ENCODE data around the gene SEMA5A.

SEMA5A gene

DNA sequence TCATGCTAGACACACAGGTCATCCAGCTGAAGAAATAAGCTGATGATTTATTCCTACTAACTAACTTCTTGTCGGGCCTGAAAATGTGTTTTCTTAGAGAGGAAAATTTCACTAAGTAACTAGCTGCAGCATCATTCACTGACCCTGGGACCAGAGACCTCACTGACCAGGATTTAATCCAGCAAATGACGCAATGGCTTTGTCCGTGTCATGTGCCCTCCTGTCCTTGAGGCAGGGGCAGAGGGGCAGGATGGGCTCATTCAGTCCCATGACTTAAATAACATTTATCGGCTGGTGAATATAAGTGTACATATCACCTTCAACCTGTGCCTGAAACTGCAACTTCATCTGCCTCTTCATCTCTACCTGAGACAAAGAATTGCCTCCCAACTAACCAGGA lies 154.8 kb downstream of the SEMA5A start:
- DNase-seq (ENCODE audit: low spot score in 2 of 2) = no peak
- in situ Hi-C loops (cut with MboI; ENCODE audit: low sequenced_read_pairs) = no loop called here
- H3K27me3 ChIP-seq (ENCODE audit: low read depth) = no peaks in the 10 kb centered on the region
- no peak overlapping the region for H3K4me3 ChIP-seq
- no peaks in the 10 kb centered on the region for H3K9me3 ChIP-seq
- no peaks in the 10 kb centered on the region for H3K36me3 ChIP-seq (replicated peaks)
- no peaks in the 10 kb centered on the region for H3K4me1 ChIP-seq

DNA sequence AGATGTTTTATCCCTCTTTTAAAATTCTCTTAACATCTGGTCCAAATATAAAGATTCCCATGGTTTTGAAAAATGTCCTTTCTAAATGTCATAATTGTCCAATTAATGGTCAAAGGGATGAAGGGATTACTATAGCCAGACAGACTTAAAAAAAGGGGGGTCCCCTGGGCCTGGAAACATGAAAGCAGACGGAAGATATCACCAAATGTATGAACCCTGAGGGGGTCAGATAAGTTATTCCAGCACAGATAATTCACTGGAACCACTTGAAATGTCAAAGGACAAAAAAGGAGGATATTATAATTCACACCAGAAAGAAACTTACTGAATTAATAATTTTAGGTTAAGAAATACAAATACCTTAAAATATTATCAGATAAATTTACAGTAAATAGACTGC lies 155.8 kb downstream of the SEMA5A start:
- no peaks in the 10 kb centered on the region for H3K9me3 ChIP-seq
- no peak overlapping the region for H3K4me3 ChIP-seq
- no peaks in the 10 kb centered on the region for H3K36me3 ChIP-seq (replicated peaks)
- H3K27me3 ChIP-seq (ENCODE audit: low read depth) = no peaks in the 10 kb centered on the region
- H3K4me1 ChIP-seq = no peaks in the 10 kb centered on the region
- in situ Hi-C loops (cut with MboI; ENCODE audit: low sequenced_read_pairs) = no loop called here
- no peak for DNase-seq (ENCODE audit: low spot score in 2 of 2)

GRCh38 chr5:9388941-9389674 lies 156.8 kb downstream of the SEMA5A start:
- DNase-seq (ENCODE audit: low spot score in 2 of 2) = no peak
- Histone ChIP-seq H3K4me3 (no peak overlapping the region), H3K36me3 (replicated peaks) (no peaks in the 10 kb centered on the region), H3K9me3 (no peaks in the 10 kb centered on the region), H3K4me1 (no peaks in the 10 kb centered on the region), H3K27me3 (ENCODE audit: low read depth) (no peaks in the 10 kb centered on the region)
- in situ Hi-C loops (cut with MboI; ENCODE audit: low sequenced_read_pairs) = no loop called here

GRCh38 chr5:9387879-9388278 lies 158.0 kb downstream of the SEMA5A start:
- in situ Hi-C loops (cut with MboI; ENCODE audit: low sequenced_read_pairs) = no loop called here
- no peaks in the 10 kb centered on the region for H3K27me3 ChIP-seq (ENCODE audit: low read depth)
- DNase-seq (ENCODE audit: low spot score in 2 of 2) = no peak
- H3K9me3 ChIP-seq = no peaks in the 10 kb centered on the region
- H3K4me1 ChIP-seq = no peaks in the 10 kb centered on the region
- no peak overlapping the region for H3K4me3 ChIP-seq
- no peaks in the 10 kb centered on the region for H3K36me3 ChIP-seq (replicated peaks)

GRCh38 chr5:9386945-9387344 lies 158.9 kb downstream of the SEMA5A start:
- Histone ChIP-seq H3K27me3 (ENCODE audit: low read depth) (no peaks in the 10 kb centered on the region), H3K4me1 (no peaks in the 10 kb centered on the region), H3K9me3 (no peaks in the 10 kb centered on the region), H3K36me3 (replicated peaks) (no peaks in the 10 kb centered on the region), H3K4me3 (no peak overlapping the region)
- in situ Hi-C loops (cut with MboI; ENCODE audit: low sequenced_read_pairs) = no loop called here
- DNase-seq (ENCODE audit: low spot score in 2 of 2) = no peak

DNA sequence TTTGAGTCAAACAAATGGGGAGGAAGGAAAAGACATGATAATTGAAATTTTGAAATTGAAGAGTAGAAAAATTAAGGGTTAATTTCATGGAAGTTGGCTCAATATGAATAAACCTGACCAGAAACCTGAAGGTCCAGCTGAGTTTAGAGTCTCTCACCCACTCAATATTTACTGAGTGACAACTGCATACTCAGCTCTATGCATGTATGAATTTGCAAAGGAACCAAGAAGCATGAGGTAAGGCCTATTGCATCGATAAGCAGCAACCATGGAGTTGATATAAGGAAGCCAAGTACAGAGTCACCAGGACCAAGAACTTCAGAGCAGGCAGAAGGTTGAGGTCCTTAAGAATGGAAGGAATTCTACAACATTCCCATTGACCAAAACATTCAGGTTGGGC lies 163.4 kb downstream of the SEMA5A start:
- no peak for DNase-seq (ENCODE audit: low spot score in 2 of 2)
- no peaks in the 10 kb centered on the region for H3K9me3 ChIP-seq
- H3K27me3 ChIP-seq (ENCODE audit: low read depth) = no peaks in the 10 kb centered on the region
- in situ Hi-C loops (cut with MboI; ENCODE audit: low sequenced_read_pairs) = no loop called here
- H3K4me1 ChIP-seq = no peaks in the 10 kb centered on the region
- no peaks in the 10 kb centered on the region for H3K36me3 ChIP-seq (replicated peaks)
- H3K4me3 ChIP-seq = no peak overlapping the region

DNA sequence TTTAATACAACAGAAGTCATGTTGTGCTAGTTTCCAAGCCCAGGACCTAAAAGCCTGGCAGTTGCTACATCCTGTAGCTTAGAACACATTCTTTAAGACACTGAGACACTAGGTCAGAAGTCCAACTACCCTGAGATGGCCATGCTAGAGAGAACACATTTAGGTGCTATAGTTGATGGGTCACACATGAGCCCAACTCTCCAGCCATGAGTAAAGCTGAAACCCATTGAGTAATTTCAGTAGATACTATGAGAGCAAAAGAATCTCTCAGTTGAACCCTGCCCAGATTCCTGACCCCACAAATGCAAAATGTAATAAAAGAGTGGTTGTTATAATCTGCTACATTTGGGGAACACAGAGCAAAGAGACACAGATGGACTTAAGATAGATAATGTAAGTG lies 164.4 kb downstream of the SEMA5A start:
- in situ Hi-C loops (cut with MboI; ENCODE audit: low sequenced_read_pairs) = no loop called here
- Histone ChIP-seq H3K36me3 (replicated peaks) (no peaks in the 10 kb centered on the region), H3K27me3 (ENCODE audit: low read depth) (no peaks in the 10 kb centered on the region), H3K9me3 (no peaks in the 10 kb centered on the region), H3K4me3 (no peak overlapping the region), H3K4me1 (no peaks in the 10 kb centered on the region)
- no peak for DNase-seq (ENCODE audit: low spot score in 2 of 2)

DNA sequence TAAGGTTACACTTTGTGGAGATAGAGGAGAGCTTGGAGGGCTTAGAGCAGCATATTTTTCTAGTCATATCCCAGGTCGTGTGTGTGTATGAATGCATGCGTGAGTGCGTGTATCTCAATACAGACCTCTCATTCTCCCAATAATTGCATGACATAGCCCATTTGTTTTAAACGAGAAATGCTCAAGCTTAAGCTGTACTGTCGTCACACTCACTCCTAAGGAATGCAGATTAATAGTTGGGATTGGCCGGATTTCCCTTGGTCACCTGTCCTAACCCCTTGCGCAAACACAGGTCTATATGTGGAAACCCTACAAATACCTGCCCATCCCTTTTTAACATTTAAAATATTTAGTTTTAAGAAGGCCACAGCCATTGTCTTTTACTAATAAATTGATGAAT lies 165.8 kb downstream of the SEMA5A start:
- H3K4me1 ChIP-seq = no peaks in the 10 kb centered on the region
- in situ Hi-C loops (cut with MboI; ENCODE audit: low sequenced_read_pairs) = no loop called here
- DNase-seq (ENCODE audit: low spot score in 2 of 2) = no peak

DNA sequence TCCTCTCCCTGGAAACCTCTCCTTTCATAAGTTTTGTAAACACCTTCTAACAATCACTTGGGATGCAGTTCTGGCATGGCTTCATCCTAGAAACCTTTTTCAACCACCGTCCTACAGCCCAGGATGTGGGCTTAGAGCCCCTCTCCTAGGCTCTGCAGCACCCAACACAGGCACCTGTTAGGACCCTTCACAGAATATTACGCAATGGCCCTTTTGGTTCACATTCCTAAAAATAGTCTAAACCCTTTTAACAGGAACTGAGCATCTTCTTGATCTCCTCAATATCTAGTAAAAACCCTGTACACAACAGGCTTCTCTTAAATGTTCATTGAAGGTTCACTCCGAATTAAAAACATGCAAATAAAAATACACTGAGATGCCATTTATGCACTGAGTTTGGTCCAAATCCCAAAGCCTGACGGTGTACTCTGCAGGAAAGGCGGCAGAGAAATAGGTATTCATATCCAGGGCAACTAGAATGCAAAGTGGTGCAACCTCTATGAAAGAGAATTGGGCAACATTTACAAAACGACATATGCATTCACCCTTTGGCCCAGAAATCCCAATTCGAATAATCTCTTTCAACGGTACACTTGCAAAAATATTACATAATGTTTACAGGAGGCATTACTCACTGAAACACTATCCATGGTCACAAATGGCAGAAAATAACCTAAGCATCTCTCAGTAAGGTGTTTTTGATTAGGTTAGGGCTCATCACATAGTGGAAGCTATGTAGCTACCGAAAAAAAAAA lies 169.3 kb downstream of the SEMA5A start:
- H3K4me1 ChIP-seq = no peaks in the 10 kb centered on the region
- no peaks in the 10 kb centered on the region for H3K27me3 ChIP-seq (ENCODE audit: low read depth)
- H3K36me3 ChIP-seq (replicated peaks) = no peaks in the 10 kb centered on the region
- DNase-seq (ENCODE audit: low spot score in 2 of 2) = no peak
- H3K9me3 ChIP-seq = no peaks in the 10 kb centered on the region
- H3K4me3 ChIP-seq = no peak overlapping the region
- in situ Hi-C loops (cut with MboI; ENCODE audit: low sequenced_read_pairs) = no loop called here

More for the DNA sequence above, 165.8 kb downstream of the SEMA5A start:
- no peaks in the 10 kb centered on the region for H3K9me3 ChIP-seq
- no peaks in the 10 kb centered on the region for H3K27me3 ChIP-seq (ENCODE audit: low read depth)
- H3K36me3 ChIP-seq (replicated peaks) = no peaks in the 10 kb centered on the region
- H3K4me3 ChIP-seq = no peak overlapping the region

GRCh38 chr5:9375756-9376155 lies 170.1 kb downstream of the SEMA5A start:
- no peaks in the 10 kb centered on the region for H3K4me1 ChIP-seq
- no peaks in the 10 kb centered on the region for H3K27me3 ChIP-seq (ENCODE audit: low read depth)
- H3K36me3 ChIP-seq (replicated peaks) = no peaks in the 10 kb centered on the region
- in situ Hi-C loops (cut with MboI; ENCODE audit: low sequenced_read_pairs) = no loop called here
- H3K9me3 ChIP-seq = no peaks in the 10 kb centered on the region
- no peak overlapping the region for H3K4me3 ChIP-seq
- DNase-seq (ENCODE audit: low spot score in 2 of 2) = no peak

DNA sequence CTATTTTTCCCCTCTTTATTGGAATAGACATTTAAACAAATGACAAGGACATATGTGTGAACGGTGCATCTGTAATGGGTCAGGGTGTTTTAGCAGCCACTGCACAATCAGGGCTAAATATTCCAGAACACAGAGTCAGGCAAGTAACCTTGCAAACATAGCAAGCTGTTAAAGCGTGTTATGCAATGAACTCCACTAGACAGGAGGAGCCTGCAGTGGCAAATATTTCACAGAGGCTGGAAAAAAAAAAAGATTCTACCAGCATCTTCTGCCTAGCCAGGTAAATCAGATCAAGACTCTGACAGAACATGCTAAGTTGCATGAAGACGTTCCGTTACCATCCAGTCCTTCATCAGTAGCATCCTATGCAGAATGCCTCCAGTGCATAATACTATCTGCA lies 171.8 kb downstream of the SEMA5A start:
- Histone ChIP-seq H3K9me3 (no peaks in the 10 kb centered on the region), H3K4me3 (no peak overlapping the region), H3K4me1 (no peaks in the 10 kb centered on the region), H3K27me3 (ENCODE audit: low read depth) (no peaks in the 10 kb centered on the region), H3K36me3 (replicated peaks) (no peaks in the 10 kb centered on the region)
- in situ Hi-C loops (cut with MboI; ENCODE audit: low sequenced_read_pairs) = loop anchor here (25.0 kb wide), 1 partner anchor 163 kb away; the partner anchor contains the start of gene SEMA5A
- DNase-seq (ENCODE audit: low spot score in 2 of 2) = no peak

DNA sequence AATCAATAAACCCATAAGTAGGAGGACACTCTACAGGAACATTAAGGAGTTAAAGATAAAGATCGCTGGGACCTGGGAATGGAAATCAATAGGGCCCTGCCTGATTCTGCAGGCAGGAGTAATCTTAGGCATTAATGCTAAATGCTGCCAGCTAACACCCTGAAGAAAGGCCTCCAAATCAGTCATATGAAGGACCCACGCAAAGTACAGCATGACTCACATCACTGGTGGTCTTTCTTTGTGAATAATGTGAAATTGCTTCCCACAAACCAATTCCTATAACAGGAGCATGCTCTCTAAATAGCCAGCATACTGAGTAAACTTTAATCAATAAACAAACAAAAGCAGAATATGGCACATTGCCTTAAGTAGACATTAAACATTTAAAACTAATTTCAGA lies 172.3 kb downstream of the SEMA5A start:
- in situ Hi-C loops (cut with MboI; ENCODE audit: low sequenced_read_pairs) = loop anchor here (25.0 kb wide), 1 partner anchor 164 kb away; the partner anchor contains the start of gene SEMA5A
- no peaks in the 10 kb centered on the region for H3K4me1 ChIP-seq
- H3K36me3 ChIP-seq (replicated peaks) = no peaks in the 10 kb centered on the region

DNA sequence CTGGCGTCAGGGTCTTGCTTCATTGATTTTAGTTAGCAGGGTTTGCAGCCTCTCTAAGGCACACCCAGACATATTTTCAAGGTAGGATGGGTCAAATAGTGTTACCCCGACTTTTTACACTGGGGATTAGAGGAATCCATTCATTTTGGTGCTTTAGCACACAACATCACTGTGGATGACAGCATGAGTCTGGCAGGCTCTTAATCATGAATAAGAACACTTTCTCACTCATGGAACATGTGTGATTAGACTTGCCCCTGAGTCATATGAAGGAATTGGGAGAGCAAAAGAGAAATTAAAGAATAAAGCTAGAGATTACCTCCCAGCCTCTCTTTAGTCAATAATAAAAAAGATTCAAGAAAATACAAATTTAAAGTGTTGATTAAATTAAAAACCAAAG lies 175.6 kb downstream of the SEMA5A start:
- no peak for DNase-seq (ENCODE audit: low spot score in 2 of 2)
- no peaks in the 10 kb centered on the region for H3K9me3 ChIP-seq
- in situ Hi-C loops (cut with MboI; ENCODE audit: low sequenced_read_pairs) = loop anchor here (25.0 kb wide), 1 partner anchor 167 kb away; the partner anchor contains the start of gene SEMA5A
- no peaks in the 10 kb centered on the region for H3K36me3 ChIP-seq (replicated peaks)
- H3K4me1 ChIP-seq = peaks cover 4% of the 10 kb centered on the region
- no peak overlapping the region for H3K4me3 ChIP-seq
- no peaks in the 10 kb centered on the region for H3K27me3 ChIP-seq (ENCODE audit: low read depth)

More for the DNA sequence above, 172.3 kb downstream of the SEMA5A start:
- Histone ChIP-seq H3K27me3 (ENCODE audit: low read depth) (no peaks in the 10 kb centered on the region), H3K4me3 (no peak overlapping the region), H3K9me3 (no peaks in the 10 kb centered on the region)
- no peak for DNase-seq (ENCODE audit: low spot score in 2 of 2)

GRCh38 chr5:9365512-9365911 lies 180.4 kb downstream of the SEMA5A start:
- no peaks in the 10 kb centered on the region for H3K27me3 ChIP-seq (ENCODE audit: low read depth)
- DNase-seq (ENCODE audit: low spot score in 2 of 2) = peak; percentile 55 to 79
- in situ Hi-C loops (cut with MboI; ENCODE audit: low sequenced_read_pairs) = loop anchor here (25.0 kb wide), 1 partner anchor 172 kb away; the partner anchor contains the start of gene SEMA5A
- peaks cover 4% of the 10 kb centered on the region for H3K4me1 ChIP-seq
- no peaks in the 10 kb centered on the region for H3K9me3 ChIP-seq
- H3K36me3 ChIP-seq (replicated peaks) = no peaks in the 10 kb centered on the region
- no peak overlapping the region for H3K4me3 ChIP-seq
